RCC 7860 (cell line): Measurements from ENCODE around the gene SPACA7.
"Not testable (repeated sequence)": the region's sequence is repeated elsewhere in the genome, so short reads cannot be mapped to it uniquely, and the experiment has no call there.

Experiments used
- DNase-seq: peaks from one replicate; pipeline ENCODE4 v3.0.0-alpha.2; 2015; ENCODE audit warnings: low spot score
- FAIRE-seq: peaks from 2 replicates; lab custom pipeline; 2012; peaks lifted over from hg19 to GRCh38; lab: Jason Lieb, UNC

Gene SPACA7

DNA sequence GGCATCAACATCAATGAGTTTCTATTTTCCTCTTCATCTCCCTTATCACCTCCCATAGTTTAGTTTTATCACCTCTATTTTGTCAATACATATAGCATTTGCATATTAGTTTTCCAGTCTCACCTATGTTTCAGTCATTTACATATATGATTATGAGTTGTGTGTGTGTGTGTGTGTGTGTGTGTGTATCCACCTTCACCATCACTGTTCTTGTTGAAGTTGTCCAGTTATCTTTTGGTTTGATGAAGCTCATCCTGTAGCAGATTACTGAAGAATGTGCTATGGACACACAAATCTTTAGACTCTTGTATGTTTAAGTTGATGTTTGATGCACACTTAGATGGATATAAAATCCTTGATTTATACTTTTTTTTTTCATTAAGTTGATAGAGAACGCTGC is 40.5 kb downstream of the SPACA7 start:
- no peak for FAIRE-seq

DNA sequence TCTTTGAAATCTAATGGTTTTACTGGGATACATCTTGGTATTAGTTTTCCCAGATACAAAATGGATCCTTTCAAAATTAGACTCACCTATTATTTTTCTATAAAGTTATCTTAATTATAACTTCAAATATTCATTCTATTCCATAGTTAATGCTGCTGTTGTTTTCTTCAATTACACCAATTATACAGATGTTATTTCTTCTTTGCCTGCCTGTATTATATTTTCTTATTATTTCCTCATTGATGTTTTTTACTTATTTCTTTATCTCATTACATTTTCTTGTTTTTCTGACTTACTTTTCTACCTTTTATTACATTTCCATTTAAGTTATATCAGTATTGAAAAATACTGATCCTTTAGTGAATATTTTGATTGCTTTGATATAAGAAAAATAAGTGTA is 40.9 kb downstream of the SPACA7 start:
- DNase-seq (no peak), FAIRE-seq (no peak)

More for the DNA sequence above, 40.5 kb downstream of the SPACA7 start:
- no peak for DNase-seq

DNA sequence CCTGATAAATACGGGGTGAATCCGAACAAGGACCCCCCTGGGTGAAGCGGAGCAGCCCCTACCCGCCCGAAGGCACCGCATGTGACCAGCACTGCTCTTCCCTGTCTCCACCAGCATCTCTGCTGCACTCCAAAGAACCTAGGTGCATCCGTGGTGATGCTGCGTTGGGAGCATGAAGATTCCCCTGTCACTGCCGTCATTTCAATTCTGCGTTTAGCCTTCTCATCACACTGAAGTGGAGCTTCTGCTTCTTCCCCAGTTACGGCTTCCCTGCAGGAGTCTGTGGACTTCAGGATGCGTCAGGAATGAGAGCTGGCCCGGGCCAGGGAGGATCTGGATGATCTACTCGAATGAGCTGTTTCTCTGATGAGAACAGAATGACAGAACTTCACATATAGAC is 47.9 kb downstream of the SPACA7 start:
- FAIRE-seq, result no peak

DNA sequence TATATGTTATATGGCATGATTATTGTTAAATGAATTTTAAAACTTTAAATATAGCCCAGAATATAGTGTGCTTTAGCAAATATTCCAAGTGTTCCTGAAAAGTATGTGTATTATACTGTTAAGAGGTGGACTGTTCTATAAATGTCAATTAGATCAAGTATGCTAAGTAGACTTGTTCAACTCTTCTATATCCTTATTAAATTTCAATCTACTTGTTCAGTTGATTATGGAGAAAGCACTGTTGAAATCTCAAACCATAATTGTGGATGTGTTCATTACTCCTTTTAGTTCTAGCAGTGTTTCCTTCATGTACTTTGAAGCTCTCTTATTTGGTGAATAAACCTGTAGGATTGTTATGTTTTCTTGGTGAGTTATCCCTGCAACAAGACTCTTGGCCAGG is 52.5 kb downstream of the SPACA7 start:
- DNase-seq (no peak), FAIRE-seq (no peak)

More for the DNA sequence above, 47.9 kb downstream of the SPACA7 start:
- DNase-seq, result no peak

DNA sequence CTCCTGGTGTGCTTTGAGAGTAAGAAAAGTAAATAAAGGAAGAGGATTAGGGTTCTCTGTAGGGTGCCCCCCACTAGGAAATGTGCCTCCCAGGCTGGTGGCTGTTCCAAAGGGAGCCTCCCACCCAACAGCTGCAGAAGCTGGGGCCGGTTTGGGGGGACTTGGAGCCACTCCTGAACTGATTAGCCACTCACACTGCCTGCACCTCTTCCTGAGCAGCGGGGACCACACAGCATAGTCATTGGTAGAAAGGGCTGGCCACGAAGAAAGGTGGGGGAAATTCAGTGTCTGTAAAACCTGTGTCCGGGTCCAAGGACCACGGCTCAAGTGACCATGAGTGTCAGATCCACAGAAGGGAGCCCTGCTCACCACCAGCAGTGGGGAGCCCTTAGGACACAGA is 55.6 kb downstream of the SPACA7 start:
- no peak for FAIRE-seq
- no peak for DNase-seq

DNA sequence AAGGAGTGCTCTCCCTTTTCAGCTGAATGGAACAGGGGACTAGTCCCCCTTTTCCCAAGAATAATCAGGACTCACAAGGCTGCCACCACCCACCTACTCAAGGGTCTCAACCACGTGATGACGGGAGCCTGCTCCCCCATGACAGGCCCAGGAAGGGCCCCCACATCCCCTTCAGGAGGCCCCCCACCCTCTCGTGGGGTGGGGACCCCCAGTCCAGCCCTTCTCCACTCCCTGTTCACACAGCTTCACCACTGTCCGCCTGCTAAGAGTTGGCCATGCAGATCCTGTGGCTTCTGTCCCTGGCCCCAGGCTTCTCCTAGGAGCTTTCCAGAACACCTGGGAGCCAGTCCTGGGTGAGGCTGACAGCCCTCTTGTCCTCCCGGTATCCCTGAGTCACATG is 56.6 kb downstream of the SPACA7 start:
- not testable (repeated sequence) for DNase-seq, FAIRE-seq

DNA sequence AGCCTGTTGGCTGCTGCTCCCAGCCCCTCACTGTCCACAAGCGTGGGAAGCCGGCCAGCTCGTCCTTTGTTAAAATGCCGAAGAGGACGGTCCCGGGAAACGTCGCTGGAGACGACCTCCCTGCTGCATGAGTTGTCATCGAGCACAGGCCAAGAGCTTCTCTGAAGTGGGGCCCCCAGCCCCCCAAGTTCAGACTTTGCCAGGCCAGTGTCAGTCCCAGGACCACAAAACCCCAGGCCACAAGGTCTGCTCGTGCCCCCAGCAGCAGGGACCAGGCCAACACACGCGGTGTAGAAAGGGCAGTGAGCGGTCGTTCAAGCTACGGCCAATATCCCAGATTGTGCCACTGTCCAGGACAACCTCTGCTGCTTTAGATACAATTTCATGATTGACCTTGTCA is 57.4 kb downstream of the SPACA7 start:
- not testable (repeated sequence) for FAIRE-seq

DNA sequence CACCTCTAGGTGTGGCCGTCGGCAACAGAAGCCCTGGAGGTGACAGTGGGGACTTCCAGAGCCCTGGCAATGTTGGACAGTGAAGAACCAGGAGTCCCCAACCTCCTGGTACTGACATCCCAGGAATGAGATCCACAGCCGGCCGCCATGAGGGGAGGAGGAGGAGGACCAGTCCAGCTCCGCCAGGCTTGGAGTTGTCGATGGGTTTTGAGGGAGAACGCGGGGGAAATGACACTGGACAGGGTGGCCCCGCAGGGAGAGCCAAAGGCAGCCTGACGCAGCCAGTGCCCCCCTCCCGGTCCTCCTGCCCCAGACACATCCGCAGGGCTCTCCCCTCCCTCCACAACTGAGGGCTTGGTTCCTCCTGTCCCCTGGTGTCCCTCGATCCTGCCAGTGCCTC is 57.9 kb downstream of the SPACA7 start:
- no peak for FAIRE-seq

More for the DNA sequence above, 57.4 kb downstream of the SPACA7 start:
- not testable (repeated sequence) for DNase-seq

DNA sequence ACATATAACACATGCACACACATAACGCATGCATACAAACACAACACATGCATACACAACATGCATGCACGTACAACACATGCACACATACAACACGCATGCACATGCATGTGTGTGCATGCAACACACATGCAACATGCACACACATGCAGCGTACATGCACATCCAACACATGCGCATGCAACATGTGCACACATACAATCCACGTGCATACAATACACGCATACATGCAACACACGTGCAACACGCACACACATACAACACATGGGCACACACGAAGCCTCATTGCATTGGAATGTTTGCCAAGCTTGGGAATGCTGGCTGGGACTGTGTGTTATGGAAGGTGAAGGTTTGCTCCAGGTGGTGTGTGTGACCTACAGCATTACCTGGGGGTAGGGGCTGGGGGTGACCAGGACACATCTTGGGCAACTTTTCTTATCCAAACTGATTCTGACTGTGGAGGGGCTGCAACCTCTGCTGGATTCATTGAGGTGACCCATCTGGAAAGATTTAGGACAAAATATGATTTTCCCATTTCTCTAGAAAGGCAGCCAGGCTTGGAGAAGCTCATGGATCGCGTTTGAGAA is 58.9 kb downstream of the SPACA7 start:
- FAIRE-seq, result no peak
- DNase-seq, result no peak

More for the DNA sequence above, 57.9 kb downstream of the SPACA7 start:
- no peak for DNase-seq

DNA sequence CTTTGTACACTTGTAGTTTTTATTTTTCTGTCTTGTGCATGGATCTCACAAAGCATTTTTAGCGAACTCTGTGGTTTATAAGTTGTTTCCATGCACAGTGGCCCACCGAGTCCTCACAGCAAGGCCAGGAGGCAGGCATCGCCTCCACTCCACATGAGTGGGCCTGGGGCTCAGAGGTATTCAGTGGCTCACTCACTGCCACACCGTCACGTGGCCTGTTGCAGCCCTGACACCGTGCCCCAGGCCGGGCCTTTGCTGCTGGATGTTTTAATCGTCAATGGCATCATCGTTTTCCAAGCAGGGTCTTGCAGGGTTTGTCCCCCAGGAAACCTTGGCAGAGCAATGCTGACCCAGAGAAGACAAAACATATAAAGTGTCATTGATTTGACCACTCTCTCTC is 59.8 kb downstream of the SPACA7 start:
- FAIRE-seq (no peak), DNase-seq (no peak)

DNA sequence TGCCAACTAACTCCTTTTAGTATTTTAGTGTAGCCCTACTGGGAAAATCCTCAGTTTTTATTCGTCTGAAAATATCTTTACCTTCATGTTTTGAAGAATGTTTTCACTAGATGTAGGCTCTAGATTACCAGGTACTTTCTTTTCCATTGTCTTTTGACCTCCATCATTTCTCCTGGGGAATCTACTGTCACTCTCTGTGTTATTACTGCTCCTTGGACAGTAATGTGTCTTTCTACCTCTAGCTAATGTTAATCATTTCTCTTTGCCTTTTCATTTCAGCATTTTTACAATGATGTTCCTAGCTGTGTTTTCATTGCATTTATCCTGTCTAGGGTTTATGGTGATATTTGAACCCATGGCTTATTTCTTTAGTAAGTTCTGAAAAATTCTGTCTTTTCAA is 61.9 kb downstream of the SPACA7 start:
- no peak for DNase-seq
- no peak for FAIRE-seq

DNA sequence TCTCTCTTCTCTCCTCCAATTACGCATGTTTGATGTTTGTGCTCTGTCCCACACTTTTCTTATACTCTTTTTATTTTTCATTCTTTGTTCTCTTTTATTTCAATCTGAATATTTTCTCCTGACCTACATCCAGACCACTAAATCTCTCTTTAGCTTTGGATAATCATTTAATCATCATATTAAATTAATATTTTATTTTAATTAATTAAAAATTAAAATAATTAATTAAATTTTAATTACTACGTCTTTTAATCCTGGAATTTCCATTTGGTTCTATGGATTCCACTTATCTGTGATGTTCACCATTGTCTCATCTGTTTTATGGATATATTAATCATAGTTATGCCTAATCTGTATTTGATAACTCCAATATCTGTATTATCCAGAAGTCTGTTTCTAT is 62.4 kb downstream of the SPACA7 start:
- DNase-seq (no peak), FAIRE-seq (no peak)

DNA sequence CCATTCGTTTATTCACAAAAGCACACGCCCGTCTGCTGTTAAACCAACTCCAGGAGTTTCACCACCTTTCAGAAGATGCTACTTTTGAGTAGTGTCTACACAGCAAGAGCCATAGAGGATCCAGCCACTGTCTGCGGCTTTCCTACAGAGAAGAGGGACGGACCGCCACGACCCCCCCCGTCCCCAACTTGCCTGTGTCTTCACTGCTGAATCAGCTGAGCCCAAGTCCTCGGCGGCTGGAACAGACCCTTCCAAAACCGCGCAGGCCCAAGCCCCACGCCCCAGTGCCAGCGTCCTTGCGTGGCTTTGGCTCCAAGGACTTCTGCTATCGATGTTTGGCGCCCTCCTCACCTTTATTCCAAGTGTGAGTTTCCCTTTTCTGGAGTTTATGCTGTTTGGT is 65.1 kb downstream of the SPACA7 start:
- no peak for DNase-seq
- FAIRE-seq, result no peak

DNA sequence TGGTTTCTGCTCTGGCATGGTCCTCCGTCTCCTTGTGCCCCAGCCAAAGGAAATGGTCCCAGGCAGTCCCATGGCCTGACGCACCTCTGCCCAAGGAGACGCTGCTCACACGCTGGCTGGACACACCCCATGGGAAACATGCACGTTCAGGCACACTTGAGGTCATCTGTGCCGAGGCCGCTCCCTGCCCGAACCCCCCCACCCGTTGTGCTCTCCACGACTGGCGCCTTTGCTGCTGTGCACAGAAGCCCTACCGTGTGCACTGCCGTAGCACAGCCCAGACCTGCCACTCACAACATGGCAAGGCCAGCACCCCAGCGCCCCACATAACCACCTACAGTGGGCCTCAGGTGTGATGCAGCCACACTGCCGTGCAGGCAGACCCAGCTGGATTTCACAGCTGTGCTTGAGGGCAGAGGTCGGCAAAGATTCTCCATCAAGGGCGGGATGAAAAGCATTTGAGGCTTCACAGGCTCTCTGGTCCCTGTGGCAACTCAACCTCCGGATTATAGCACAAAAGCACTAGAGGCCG is 65.7 kb downstream of the SPACA7 start:
- DNase-seq (no peak), FAIRE-seq (no peak)

DNA sequence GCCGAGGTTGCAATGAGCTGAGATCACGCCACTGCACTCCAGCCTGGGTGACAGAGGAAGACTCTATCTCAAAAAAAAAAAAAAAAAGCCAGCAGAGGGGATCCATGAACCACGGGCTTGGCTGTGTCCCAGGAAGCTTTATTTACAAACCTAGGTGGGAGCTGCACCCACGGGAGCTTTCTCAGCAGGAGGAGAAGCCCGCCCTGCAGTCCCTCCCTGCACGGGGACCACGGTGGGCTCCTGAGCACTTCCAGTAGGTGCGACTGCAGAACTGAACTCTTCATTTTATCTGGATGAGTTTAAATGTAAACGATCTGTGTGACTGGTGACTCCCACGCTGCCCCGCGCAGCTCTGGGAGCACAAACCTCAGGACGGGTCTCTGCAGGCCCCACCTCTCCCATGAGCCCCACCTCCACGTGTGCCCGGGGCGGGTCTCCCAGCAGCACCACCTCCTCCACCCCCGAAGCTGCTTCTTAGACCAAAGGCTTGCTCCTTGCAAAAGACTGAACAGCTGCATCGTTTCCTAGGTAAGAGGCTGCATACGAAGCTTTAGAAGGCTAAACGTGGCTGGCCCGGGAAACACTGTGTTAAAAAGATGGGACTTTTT is 66.4 kb downstream of the SPACA7 start:
- no peak for FAIRE-seq
- no peak for DNase-seq

DNA sequence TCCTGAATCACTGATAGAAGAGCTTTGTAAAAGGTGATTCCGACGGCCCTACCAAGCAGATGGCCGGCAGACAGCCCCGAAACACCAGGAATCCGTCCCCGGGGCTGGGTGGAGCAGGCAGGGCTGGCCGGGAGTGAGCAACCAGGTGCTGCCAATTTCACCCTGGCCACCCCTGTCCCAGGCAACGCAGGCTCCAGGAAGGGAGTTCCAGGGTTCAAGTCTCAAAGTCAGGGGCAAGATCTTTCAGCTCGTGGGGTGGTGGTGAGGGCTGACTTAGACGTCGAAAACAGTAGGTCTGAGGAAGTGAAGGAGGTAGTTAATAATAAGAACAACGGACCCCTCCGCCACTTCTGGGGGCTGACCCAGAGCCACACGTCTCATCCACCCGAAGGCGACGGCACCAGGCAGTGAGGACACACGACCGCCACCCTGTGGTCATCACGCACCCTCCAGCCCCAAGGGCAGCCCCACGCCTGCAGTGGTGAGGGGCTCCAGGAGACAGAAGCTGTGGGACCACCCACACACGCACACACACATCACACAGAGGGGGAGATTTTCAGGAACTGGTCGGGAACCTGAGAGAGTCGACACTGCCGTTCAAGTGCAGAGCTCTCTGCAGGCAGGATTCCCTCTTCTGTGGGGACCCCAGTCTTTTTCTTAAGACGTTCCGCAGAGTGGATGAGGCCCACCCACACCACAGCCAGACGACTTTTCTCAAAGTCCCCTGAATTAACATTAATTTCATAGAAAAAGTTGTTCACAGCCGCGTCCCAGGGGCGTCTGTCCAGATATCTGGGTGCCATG is 67.2 kb downstream of the SPACA7 start:
- FAIRE-seq (no peak), DNase-seq (no peak)

DNA sequence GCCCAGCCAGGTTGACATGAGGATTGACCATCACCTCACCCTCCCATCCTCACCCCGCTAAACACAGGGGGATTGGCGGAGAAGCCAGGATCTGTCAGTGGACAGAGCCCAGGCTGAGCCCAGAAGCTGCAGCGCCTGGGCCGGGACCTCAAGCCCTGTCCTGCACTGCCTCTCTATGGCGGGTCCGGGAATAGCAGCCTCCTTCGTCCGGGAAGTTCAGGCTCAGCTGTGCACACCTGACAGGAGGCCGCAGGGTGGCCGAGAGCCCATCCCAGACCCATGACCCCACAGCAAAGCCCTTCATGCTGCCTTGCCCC is 67.8 kb downstream of the SPACA7 start:
- DNase-seq, result peak; percentile 20
- no peak for FAIRE-seq

DNA sequence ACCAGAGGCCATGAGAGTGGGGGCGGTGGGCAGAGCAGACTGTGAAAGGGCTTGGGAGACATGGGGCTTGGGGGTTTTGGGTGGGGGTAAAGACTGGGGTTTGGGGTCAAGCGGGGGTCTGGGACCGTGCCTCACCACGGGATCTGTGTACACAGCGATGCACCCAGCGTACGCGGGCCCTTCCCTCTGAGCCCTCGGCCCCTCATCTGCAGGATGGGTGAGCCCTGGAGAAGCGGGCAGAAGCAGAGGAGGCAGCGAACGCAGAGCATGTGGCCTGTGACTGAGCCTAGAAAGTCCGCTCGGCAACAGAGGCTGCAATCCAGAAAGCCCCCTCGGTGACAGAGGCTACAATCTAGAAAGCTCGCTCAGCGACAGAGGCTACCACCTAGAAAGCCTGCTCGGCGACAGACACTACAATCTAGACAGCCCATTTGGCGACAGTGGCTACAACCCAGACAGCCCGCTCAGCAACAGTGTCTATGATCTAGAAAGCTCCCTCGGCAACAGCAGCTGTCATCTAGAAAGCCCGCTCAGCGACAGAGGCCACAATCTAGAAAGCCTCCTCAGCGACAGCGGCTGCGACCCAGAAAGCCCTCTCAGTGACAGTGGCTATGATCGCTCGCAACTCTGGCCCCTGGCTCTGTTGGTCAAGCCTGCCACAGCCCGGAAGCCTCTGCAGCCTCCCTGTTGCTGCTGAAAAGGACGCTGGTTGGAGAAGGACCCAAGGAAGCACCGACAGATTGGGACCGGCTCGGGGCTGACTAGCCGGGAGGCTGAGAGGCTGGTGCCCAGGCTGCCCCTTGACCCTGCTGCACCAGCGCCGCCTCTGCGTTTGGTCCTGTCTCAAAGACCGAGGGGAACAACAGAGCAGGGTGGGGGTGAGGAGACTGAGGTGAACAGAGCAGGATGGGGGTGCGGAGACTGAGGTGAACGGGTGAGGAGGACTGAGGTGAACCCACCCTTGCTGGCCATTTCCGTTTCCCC is 68.6 kb downstream of the SPACA7 start:
- FAIRE-seq, result no peak

DNA sequence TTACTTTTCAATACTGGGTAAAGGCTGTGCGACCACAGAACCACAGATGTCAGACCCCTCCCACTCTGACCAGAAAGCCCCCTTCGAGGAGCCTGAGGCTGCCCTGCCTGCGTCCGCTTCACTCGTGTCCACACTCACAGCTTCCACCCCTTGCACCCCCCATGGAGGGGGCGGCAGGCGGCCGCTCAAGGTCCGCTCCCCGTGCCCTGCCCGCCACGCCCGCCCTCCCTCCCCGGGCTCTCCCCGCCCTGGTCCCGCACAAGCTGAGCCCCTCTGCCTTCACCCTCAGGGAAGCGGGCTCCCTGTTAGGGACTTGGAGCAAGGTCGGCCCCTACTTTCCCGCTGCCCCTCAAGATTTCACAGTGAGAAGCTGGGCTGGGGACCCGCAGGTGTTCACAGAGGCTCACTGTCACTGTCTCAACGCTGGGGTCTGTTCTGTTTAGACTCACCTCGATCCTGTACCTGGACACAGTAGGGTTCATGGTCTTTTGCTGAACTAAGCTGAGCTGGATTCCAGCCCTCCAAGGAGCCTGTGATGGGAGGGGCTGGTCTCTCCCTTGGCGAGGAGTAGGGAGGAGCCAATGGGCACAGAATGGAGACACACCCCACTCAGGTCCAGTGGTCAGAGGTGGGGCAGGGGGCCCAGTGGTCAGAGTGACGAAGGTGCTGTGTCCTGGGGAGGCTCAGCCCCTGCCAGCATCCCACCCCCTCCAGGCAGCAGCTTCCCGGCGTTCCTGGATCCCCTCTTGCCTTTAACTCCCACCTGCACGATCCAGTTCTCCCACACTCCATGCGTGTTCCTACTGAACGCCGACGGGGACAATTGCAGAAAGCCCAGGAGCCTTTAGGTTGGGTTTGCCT is 69.5 kb downstream of the SPACA7 start:
- DNase-seq (no peak), FAIRE-seq (no peak)

More for the DNA sequence above, 68.6 kb downstream of the SPACA7 start:
- DNase-seq, result no peak

DNA sequence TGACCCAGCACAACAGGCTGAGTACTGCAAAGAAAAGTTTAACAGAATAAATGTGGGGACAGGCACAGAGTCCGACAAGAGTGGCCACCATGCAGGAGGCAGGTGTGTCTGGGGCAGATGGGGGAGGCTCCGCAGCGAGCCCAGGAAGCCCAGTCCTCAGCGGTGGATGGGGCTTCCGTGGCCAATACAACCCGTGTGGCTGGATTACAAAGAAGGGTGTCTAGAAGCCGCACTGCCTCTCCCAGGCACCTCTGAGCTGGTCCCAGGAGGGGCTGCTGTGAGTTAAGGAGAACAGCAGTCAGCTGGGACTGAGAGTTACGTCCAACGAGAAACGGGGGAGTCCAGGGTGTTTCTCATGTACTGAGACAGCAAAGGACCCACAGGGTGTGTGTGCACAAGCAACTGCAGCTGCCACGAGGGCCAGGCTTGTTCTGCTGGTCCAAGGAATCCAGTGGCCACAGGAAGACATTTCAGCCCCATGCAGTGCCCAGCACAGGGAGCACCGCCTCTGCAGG is 70.2 kb downstream of the SPACA7 start:
- FAIRE-seq (no peak), DNase-seq (no peak)
